Activated T-helper 9 cell treated with anti-CD3 and anti-CD28 coated beads, Interleukin-2, amount 50 U/mL, for 16 hours (primary cell): Measurements from ENCODE around the gene RSPO4.

ENCODE experiments used
- DNase-seq: peaks from one replicate; pipeline ENCODE4 v3.0.0-alpha.2; 2020; ENCODE audit warnings: low read depth

The RSPO4 gene

GRCh38 chr20:967796-968742 lies 34.0 kb downstream of the RSPO4 start:
- no peak for DNase-seq

GRCh38 chr20:965956-966355 lies 36.2 kb downstream of the RSPO4 start:
- DNase-seq: no peak

- DNase-seq: no peak
Measured at GRCh38 chr20:963795-964194, 38.3 kb downstream of the RSPO4 start.

- DNase-seq: no peak
Measured at GRCh38 chr20:962683-963082, 39.4 kb downstream of the RSPO4 start.

- no peak for DNase-seq
Measured at GRCh38 chr20:962223-962622, 39.9 kb downstream of the RSPO4 start.

GRCh38 chr20:961768-962167 lies 40.3 kb downstream of the RSPO4 start:
- no peak for DNase-seq

- no peak for DNase-seq
Measured at GRCh38 chr20:959996-960615, 42.0 kb downstream of the RSPO4 start.

GRCh38 chr20:958936-959815 lies 42.9 kb downstream of the RSPO4 start:
- no peak for DNase-seq

GRCh38 chr20:957544-957943 lies 44.6 kb downstream of the RSPO4 start:
- DNase-seq: no peak

GRCh38 chr20:956330-956951 lies 45.7 kb downstream of the RSPO4 start:
- DNase-seq: peak; percentile 58

- no peak for DNase-seq
Measured at GRCh38 chr20:955656-956055, 46.5 kb downstream of the RSPO4 start.

- no peak for DNase-seq
Measured at GRCh38 chr20:955111-955510, 47.0 kb downstream of the RSPO4 start.

- no peak for DNase-seq
Measured at GRCh38 chr20:953742-954141, 48.4 kb downstream of the RSPO4 start.

- DNase-seq: no peak
Measured at GRCh38 chr20:952196-952795, 49.8 kb downstream of the RSPO4 start.

- no peak for DNase-seq
Measured at GRCh38 chr20:951384-952169, 50.5 kb downstream of the RSPO4 start.

GRCh38 chr20:949717-950116 lies 52.4 kb downstream of the RSPO4 start:
- no peak for DNase-seq

GRCh38 chr20:946826-947225 lies 55.3 kb downstream of the RSPO4 start:
- DNase-seq: no peak

- no peak for DNase-seq
Measured at GRCh38 chr20:945841-946240, 56.3 kb downstream of the RSPO4 start.

GRCh38 chr20:944774-945410 lies 57.2 kb downstream of the RSPO4 start:
- no peak for DNase-seq

GRCh38 chr20:944148-944547 lies 58.0 kb downstream of the RSPO4 start:
- no peak for DNase-seq
